B cell (primary cell): ENCODE data around the gene ASIC4. TPM values are rescaled to one million over a fixed set of nuclear protein-coding genes. Genes with fewer than 3 reads are reported as not detected.

ENCODE experiments used
- ATAC-seq: fragments of 200-7000 bp; cut with Tn5 transposase; one replicate; pipeline ENCODE4 v1.10.0; 2021; ENCODE audit warnings: low read depth, mild to moderate bottlenecking, moderate number of reproducible peaks, moderate library complexity
- CTCF ChIA-PET: fragments of 350-600 bp; sonication (Branson Sonifier 250); formaldehyde crosslinking; loops from one replicate; lab custom pipeline; 2021; ENCODE audit warnings: antibody characterized with exemption, inconsistent platforms; lab: Charles Lee
- POLR2A ChIA-PET: fragments of 350-600 bp; sonication (Branson Sonifier 250); formaldehyde crosslinking; loops from one replicate; lab custom pipeline; 2021; ENCODE audit warnings: antibody characterized with exemption; lab: Charles Lee
- DNase-seq: peaks from one replicate; pipeline ENCODE4 v3.0.0; 2013
- H2AFZ ChIP-seq: 2 replicates; pipeline ENCODE4 v1.6.1; 2012; ENCODE audit warnings: mild to moderate bottlenecking, low read depth, low read length; ENCODE audit not compliant: insufficient read depth, poor library complexity, severe bottlenecking
- H3K27ac ChIP-seq, 2 donors: 1 replicate in 1 of 2; 2 replicates in 1 of 2; pipeline ENCODE4 v1.5.1; 2012 to 2013; ENCODE audit warnings: low read length in 2 of 2, mild to moderate bottlenecking in 2 of 2, moderate library complexity in 1 of 2
- H3K27me3 ChIP-seq, 4 experiments: fragments of 200-600 bp in 1 of 4; sonication (generic) in 1 of 4; replicated peaks in 1 of 4; 1 replicate in 2 of 4; 2 replicates in 2 of 4; pipeline versions ENCODE4 v1.6.1 to v1.7.0; 2013 to 2016; ENCODE audit warnings: low read length in 3 of 4, mild to moderate bottlenecking in 2 of 4, mixed read lengths in 1 of 4, moderate library complexity in 1 of 4; ENCODE audit not compliant: insufficient read depth in 4 of 4, control insufficient read depth in 3 of 4; ENCODE audit errors: control extremely low read depth in 1 of 4
- H3K36me3 ChIP-seq, 2 experiments: replicated peaks in 1 of 2; 1 replicate in 1 of 2; 2 replicates in 1 of 2; pipeline versions ENCODE4 v1.6.1 to v1.7.1; 2013; ENCODE audit warnings: low read length in 1 of 2; ENCODE audit not compliant: insufficient read depth in 2 of 2, control insufficient read depth in 1 of 2; ENCODE audit errors: control extremely low read depth in 1 of 2, extremely low read depth in 1 of 2
- H3K4me1 ChIP-seq, 2 donors: fragments of 200-600 bp in 1 of 2; sonication (generic) in 1 of 2; 1 replicate in 1 of 2; 2 replicates in 1 of 2; pipeline versions ENCODE4 v1.5.1 to v1.6.1; 2013 to 2017; ENCODE audit warnings: low read length in 2 of 2; ENCODE audit not compliant: control insufficient read depth in 2 of 2, insufficient read depth in 2 of 2
- H3K4me2 ChIP-seq: replicated peaks from 2 replicates; pipeline ENCODE3; 2012; ENCODE audit warnings: mild to moderate bottlenecking, low read depth, low read length; ENCODE audit not compliant: poor library complexity, severe bottlenecking
- H3K4me3 ChIP-seq, 5 experiments: fragments of 200-600 bp in 1 of 5; sonication (generic) in 1 of 5; 1 replicate in 3 of 5; 2 replicates in 2 of 5; pipeline versions ENCODE4 v1.5.1 to v1.7.0; 2011 to 2016; ENCODE audit warnings: low read length in 4 of 5, mild to moderate bottlenecking in 4 of 5, low read depth in 2 of 5, control low read depth in 1 of 5, moderate library complexity in 1 of 5; ENCODE audit not compliant: insufficient read depth in 1 of 5; ENCODE audit errors: control extremely low read depth in 1 of 5, extremely low read depth in 1 of 5
- H3K79me2 ChIP-seq: fragments of 200-600 bp; sonication (generic); one replicate; pipeline ENCODE4 v1.6.0; 2016; ENCODE audit warnings: low read length; ENCODE audit not compliant: control insufficient read depth, insufficient read depth
- H3K9ac ChIP-seq: fragments of 200-600 bp; sonication (generic); 2 replicates; pipeline ENCODE4 v1.6.1; 2017; ENCODE audit warnings: mild to moderate bottlenecking, low read length, moderate library complexity
- H3K9me3 ChIP-seq, 3 donors: one replicate each; pipeline versions ENCODE4 v1.6.1 to v1.7.1; 2013; ENCODE audit warnings: low read length in 2 of 3; ENCODE audit not compliant: control insufficient read depth in 2 of 3, insufficient read depth in 1 of 3; ENCODE audit errors: control extremely low read depth in 1 of 3
- H4K20me1 ChIP-seq: 2 replicates; pipeline ENCODE4 v1.6.0; 2012; ENCODE audit warnings: mild to moderate bottlenecking, low read length; ENCODE audit not compliant: insufficient read depth, control insufficient read depth, poor library complexity, severe bottlenecking
- H3K27ac Mint-ChIP-seq: one replicate; pipeline ENCODE4 v1.8.0; 2021; ENCODE audit warnings: mixed read lengths
- H3K27me3 Mint-ChIP-seq: one replicate; pipeline ENCODE4 v1.8.0; 2021; ENCODE audit warnings: mixed read lengths
- H3K4me1 Mint-ChIP-seq: one replicate; pipeline ENCODE4 v1.8.0; 2021; ENCODE audit warnings: mixed read lengths
- H3K4me3 Mint-ChIP-seq: one replicate; pipeline ENCODE4 v1.8.0; 2021; ENCODE audit warnings: mixed read lengths
- H3K9me3 Mint-ChIP-seq: one replicate; pipeline ENCODE4 v1.8.0; 2022; ENCODE audit warnings: mixed read lengths; ENCODE audit not compliant: insufficient read depth
- CTCF ChIP-seq: fragments of 200-600 bp; IDR thresholded peaks from one replicate; pipeline ENCODE4 v1.8.0; 2022; ENCODE audit warnings: antibody characterized with exemption, mild to moderate bottlenecking
- EZH2 ChIP-seq: IDR thresholded peaks from 2 replicates; pipeline ENCODE4 v1.6.1; 2012; ENCODE audit warnings: borderline replicate concordance, low read depth, mild to moderate bottlenecking, moderate library complexity, low read length; ENCODE audit not compliant: insufficient read depth, poor library complexity, severe bottlenecking
- WGBS: methylation state at CpG from one replicate; pipeline ENCODE4 v1.1.5; 2013; ENCODE audit warnings: missing lambda C conversion rate; ENCODE audit not compliant: insufficient coverage; 5-methylcytosine and 5-hydroxymethylcytosine counted together
- intact Hi-C: fragments of 100-400 bp; cut with micrococcal nuclease; formaldehyde crosslinking; loops from one replicate; pipeline ENCODE4 v1.10.0; 2022
- polyA plus RNA-seq: library from polyadenylated mRNA; depleted of rRNA; stranded (reverse); fragments of >200 nt; gene quantifications from 2 replicates; pipeline ENCODE4 v1.2.3, GENCODE V29; 2012
- total RNA-seq, 2 donors: library from RNA; stranded (reverse); fragments of 120-200 nt in 1 of 2; gene quantifications; 1 replicate in 1 of 2; 2 replicates in 1 of 2; pipeline versions ENCODE4 v1.2.3 to v1.2.4, GENCODE V29; 2013 to 2022

The ASIC4 gene
- total and polyA plus RNA-seq, 2 donors (not counting 1 experiment from before 2014, with no cell fraction given), result not detected

GRCh38 chr2:219507581-219508443 lies 6.5 kb upstream of the ASIC4 start:
- Histone ChIP-seq H3K27ac (no peak overlapping the region), H3K4me3 (no peak overlapping the region), H3K9ac (no peak overlapping the region), H4K20me1 (no peaks in the 10 kb centered on the region), H3K27me3 (peaks cover 0 to 46% (median 16%) of the 10 kb centered on the region in 4 experiments), H3K4me2 (no peak overlapping the region), H2AFZ (no peak overlapping the region), H3K36me3 (peaks cover 0 to 28% of the 10 kb centered on the region in 2 experiments), H3K9me3 (peaks cover 0 to 16% (median 0%) of the 10 kb centered on the region in 3 donors), H3K79me2 (no peaks in the 10 kb centered on the region), H3K4me1 (peaks cover 15 to 26% of the 10 kb centered on the region in 2 donors)
- CTCF ChIA-PET, result interaction anchor here (1.2 to 2.7 kb wide), 3 partner anchors 12 to 105 kb away, joined by 3 to 15 read pairs (median 4); no protein-coding TSS in a partner anchor
- Mint-ChIP-seq H3K9me3 (no peaks in the 10 kb centered on the region), H3K27ac (no peak overlapping the region), H3K27me3 (peaks cover 34% of the 10 kb centered on the region), H3K4me1 (peaks cover 19% of the 10 kb centered on the region), H3K4me3 (no peak overlapping the region)
- DNase-seq (no peak), ATAC-seq (no peak)
- TF ChIP-seq EZH2, result no peak
- no peak for TF ChIP-seq CTCF
- POLR2A ChIA-PET, result interaction anchor here (1.6 kb wide), 1 partner anchor 10 kb away, joined by 3 read pairs; no protein-coding TSS in a partner anchor
- intact Hi-C loops, result no loop called here
- 93% methylated on average over 3 of the region's 8 CpGs for whole genome bisulfite sequencing

- Histone ChIP-seq H3K79me2 (no peaks in the 10 kb centered on the region), H3K4me2 (no peak overlapping the region), H3K36me3 (peaks cover 0 to 28% of the 10 kb centered on the region in 2 experiments), H3K9ac (no peak overlapping the region), H3K4me3 (no peak overlapping the region), H2AFZ (no peak overlapping the region), H3K9me3 (peaks cover 0 to 18% (median 0%) of the 10 kb centered on the region in 3 donors), H4K20me1 (no peaks in the 10 kb centered on the region), H3K4me1 (peaks cover 15 to 30% of the 10 kb centered on the region in 2 donors), H3K27me3 (peaks cover 0 to 52% (median 18%) of the 10 kb centered on the region in 4 experiments), H3K27ac (no peak overlapping the region)
- WGBS, result 100% methylated on average over 1 of the region's 4 CpGs
- no peak overlapping the region for H3K27ac Mint-ChIP-seq
- DNase-seq (no peak), ATAC-seq (no peak)
- no peak overlapping the region for H3K4me3 Mint-ChIP-seq
- peaks cover 39% of the 10 kb centered on the region for H3K27me3 Mint-ChIP-seq
- intact Hi-C loops, result no loop called here
- peaks cover 19% of the 10 kb centered on the region for H3K4me1 Mint-ChIP-seq
- no peaks in the 10 kb centered on the region for H3K9me3 Mint-ChIP-seq
- TF ChIP-seq EZH2, result no peak
- ChIA-PET POLR2A (interaction anchor here (0.9 to 1.6 kb wide), 2 partner anchors 10 to 12 kb away, joined by 3 read pairs; no protein-coding TSS in a partner anchor), CTCF (interaction anchor here (1.4 to 2.7 kb wide), 2 partner anchors 12 to 22 kb away, joined by 4 to 15 read pairs; no protein-coding TSS in a partner anchor)
Observed at GRCh38 chr2:219508444-219508734, 5.9 kb upstream of the ASIC4 start.
